ENCODE data around the gene ABR. TPM values are rescaled to one million over a fixed set of nuclear protein-coding genes. Genes with fewer than 3 reads are reported as not detected.
"Not testable (repeated sequence)": the region's sequence is repeated elsewhere in the genome, so short reads cannot be mapped to it uniquely, and the experiment has no call there.

Gene ABR
- polyA plus RNA-seq, 1 donor, result 32.7 TPM

- no peak for DNase-seq
These were observed 85.2 kb downstream of the ABR start for GRCh38 chr17:1094591-1094990.

GRCh38 chr17:1091900-1092299 lies 87.9 kb downstream of the ABR start:
- no peak for DNase-seq

- no peak for DNase-seq
These were observed 88.6 kb downstream of the ABR start for GRCh38 chr17:1091190-1091534.

- no peak for DNase-seq
These were observed 89.2 kb downstream of the ABR start for GRCh38 chr17:1090465-1091189.

- no peak for DNase-seq
These were observed 89.9 kb downstream of the ABR start for GRCh38 chr17:1089915-1090314.

GRCh38 chr17:1087381-1088241 lies 92.2 kb downstream of the ABR start:
- no peak for DNase-seq

GRCh38 chr17:1083451-1084187 lies 96.2 kb downstream of the ABR start:
- no peak for DNase-seq

- DNase-seq, result no peak
These were observed 97.2 kb downstream of the ABR start for GRCh38 chr17:1082579-1082978.

GRCh38 chr17:1078831-1079561 lies 100.8 kb downstream of the ABR start:
- no peak for DNase-seq

- no peak for DNase-seq
These were observed 101.6 kb downstream of the ABR start for GRCh38 chr17:1077986-1078711.

GRCh38 chr17:1077581-1077985 lies 102.2 kb downstream of the ABR start:
- DNase-seq, result no peak

GRCh38 chr17:1076982-1077302 lies 102.8 kb downstream of the ABR start:
- DNase-seq, result no peak

GRCh38 chr17:1076299-1076981 lies 103.3 kb downstream of the ABR start:
- DNase-seq, result no peak

GRCh38 chr17:1074886-1075605 lies 104.7 kb downstream of the ABR start:
- no peak for DNase-seq

GRCh38 chr17:1073963-1074625 lies 105.7 kb downstream of the ABR start:
- not testable (repeated sequence) for DNase-seq

- no peak for DNase-seq
These were observed 106.4 kb downstream of the ABR start for GRCh38 chr17:1073241-1073962.

- DNase-seq, result no peak
These were observed 107.2 kb downstream of the ABR start for GRCh38 chr17:1072551-1072961.

GRCh38 chr17:1071103-1071825 lies 108.5 kb downstream of the ABR start:
- DNase-seq, result no peak

GRCh38 chr17:1070411-1070810 lies 109.4 kb downstream of the ABR start:
- DNase-seq, result no peak
